Testis (tissue), 2 donors: ENCODE measurements around the gene HCFC1R1.

ENCODE experiments used
- CTCF ChIP-seq, 3 experiments: fragments of 450-650 bp in 2 of 3; fragments of 200-600 bp in 1 of 3; sonication (generic) in 1 of 3; IDR thresholded peaks; one replicate each; pipeline ENCODE4 v1.5.1; 2016 to 2019; ENCODE audit warnings: antibody characterized with exemption in 3 of 3, mild to moderate bottlenecking in 2 of 3, moderate library complexity in 1 of 3
- POLR2A ChIP-seq: fragments of 450-650 bp; IDR thresholded peaks from one replicate; pipeline ENCODE4 v1.6.1; 2017; ENCODE audit warnings: antibody characterized with exemption, mild to moderate bottlenecking, moderate library complexity

- TF ChIP-seq CTCF (IDR thresholded peaks at IDR 0.05) (no peak), POLR2A (no peak)
Measured at GRCh38 chr16:2976201-2976600, 47.5 kb downstream of the HCFC1R1 start.
